Measurements from ENCODE around the gene CETP. TPM values are rescaled to one million over a fixed set of nuclear protein-coding genes. Genes with fewer than 3 reads are reported as not detected.
A peak's percentile ranks its signal among the peaks of the same experiment; 100 is the strongest.

CETP gene
- total and polyA plus RNA-seq, 2 of the 13 experiments (the other 11 are each of a cell fraction or from before 2014, with no cell fraction given): 0.31 to 9.8 TPM

GRCh38 chr16:56919099-56919800 is 42.5 kb upstream of the CETP start (continued):
- TF ChIP-seq, protein P1, sequence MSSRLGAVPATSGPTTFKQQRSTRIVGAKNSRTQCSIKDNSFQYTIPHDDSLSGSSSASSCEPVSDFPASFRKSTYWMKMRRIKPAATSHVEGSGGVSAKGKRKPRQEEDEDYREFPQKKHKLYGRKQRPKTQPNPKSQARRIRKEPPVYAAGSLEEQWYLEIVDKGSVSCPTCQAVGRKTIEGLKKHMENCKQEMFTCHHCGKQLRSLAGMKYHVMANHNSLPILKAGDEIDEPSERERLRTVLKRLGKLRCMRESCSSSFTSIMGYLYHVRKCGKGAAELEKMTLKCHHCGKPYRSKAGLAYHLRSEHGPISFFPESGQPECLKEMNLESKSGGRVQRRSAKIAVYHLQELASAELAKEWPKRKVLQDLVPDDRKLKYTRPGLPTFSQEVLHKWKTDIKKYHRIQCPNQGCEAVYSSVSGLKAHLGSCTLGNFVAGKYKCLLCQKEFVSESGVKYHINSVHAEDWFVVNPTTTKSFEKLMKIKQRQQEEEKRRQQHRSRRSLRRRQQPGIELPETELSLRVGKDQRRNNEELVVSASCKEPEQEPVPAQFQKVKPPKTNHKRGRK (CRISPR knock-in tag; IDR thresholded peaks at IDR 0.05): no peak; the same call in 1 of the 2 replicates
- no peak for TF ChIP-seq ZBTB44 (CRISPR knock-in tag; IDR thresholded peaks at IDR 0.05)
- peak; percentile 85 for TF ChIP-seq PHF21A (CRISPR knock-in tag; IDR thresholded peaks at IDR 0.05)
- TF ChIP-seq ZNF101 (CRISPR knock-in tag; IDR thresholded peaks at IDR 0.05; ENCODE audit: borderline replicate concordance, low read depth): no peak
- no peak for TF ChIP-seq ZNF782 (CRISPR knock-in tag; IDR thresholded peaks at IDR 0.05; ENCODE audit: borderline replicate concordance)
- TF ChIP-seq, protein P2, sequence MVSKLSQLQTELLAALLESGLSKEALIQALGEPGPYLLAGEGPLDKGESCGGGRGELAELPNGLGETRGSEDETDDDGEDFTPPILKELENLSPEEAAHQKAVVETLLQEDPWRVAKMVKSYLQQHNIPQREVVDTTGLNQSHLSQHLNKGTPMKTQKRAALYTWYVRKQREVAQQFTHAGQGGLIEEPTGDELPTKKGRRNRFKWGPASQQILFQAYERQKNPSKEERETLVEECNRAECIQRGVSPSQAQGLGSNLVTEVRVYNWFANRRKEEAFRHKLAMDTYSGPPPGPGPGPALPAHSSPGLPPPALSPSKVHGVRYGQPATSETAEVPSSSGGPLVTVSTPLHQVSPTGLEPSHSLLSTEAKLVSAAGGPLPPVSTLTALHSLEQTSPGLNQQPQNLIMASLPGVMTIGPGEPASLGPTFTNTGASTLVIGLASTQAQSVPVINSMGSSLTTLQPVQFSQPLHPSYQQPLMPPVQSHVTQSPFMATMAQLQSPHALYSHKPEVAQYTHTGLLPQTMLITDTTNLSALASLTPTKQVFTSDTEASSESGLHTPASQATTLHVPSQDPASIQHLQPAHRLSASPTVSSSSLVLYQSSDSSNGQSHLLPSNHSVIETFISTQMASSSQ (IDR thresholded peaks at IDR 0.05; ENCODE audit: low read depth): no peak
- TF ChIP-seq, protein P2 (CRISPR knock-in tag; IDR thresholded peaks at IDR 0.05; ENCODE audit: borderline replicate concordance): peak; percentile 60; the same call in 1 of the 2 replicates
- TF ChIP-seq, protein P3, sequence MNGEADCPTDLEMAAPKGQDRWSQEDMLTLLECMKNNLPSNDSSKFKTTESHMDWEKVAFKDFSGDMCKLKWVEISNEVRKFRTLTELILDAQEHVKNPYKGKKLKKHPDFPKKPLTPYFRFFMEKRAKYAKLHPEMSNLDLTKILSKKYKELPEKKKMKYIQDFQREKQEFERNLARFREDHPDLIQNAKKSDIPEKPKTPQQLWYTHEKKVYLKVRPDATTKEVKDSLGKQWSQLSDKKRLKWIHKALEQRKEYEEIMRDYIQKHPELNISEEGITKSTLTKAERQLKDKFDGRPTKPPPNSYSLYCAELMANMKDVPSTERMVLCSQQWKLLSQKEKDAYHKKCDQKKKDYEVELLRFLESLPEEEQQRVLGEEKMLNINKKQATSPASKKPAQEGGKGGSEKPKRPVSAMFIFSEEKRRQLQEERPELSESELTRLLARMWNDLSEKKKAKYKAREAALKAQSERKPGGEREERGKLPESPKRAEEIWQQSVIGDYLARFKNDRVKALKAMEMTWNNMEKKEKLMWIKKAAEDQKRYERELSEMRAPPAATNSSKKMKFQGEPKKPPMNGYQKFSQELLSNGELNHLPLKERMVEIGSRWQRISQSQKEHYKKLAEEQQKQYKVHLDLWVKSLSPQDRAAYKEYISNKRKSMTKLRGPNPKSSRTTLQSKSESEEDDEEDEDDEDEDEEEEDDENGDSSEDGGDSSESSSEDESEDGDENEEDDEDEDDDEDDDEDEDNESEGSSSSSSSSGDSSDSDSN (CRISPR knock-in tag; IDR thresholded peaks at IDR 0.05): peak; percentile 52; the same call in 1 of the 2 replicates
- TF ChIP-seq, protein P4, sequence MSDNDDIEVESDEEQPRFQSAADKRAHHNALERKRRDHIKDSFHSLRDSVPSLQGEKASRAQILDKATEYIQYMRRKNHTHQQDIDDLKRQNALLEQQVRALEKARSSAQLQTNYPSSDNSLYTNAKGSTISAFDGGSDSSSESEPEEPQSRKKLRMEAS (IDR thresholded peaks at IDR 0.05): peak; percentile 95
- TF ChIP-seq TBX3 (IDR thresholded peaks at IDR 0.05; ENCODE audit: borderline replicate concordance): 0 out of 2 replicates have a peak, but pooled peaks have one; percentile 62
- TF ChIP-seq SP5 (CRISPR knock-in tag; IDR thresholded peaks at IDR 0.05; ENCODE audit: borderline replicate concordance, low read depth): peak; percentile 81
- no peak for TF ChIP-seq RELA (CRISPR knock-in tag; IDR thresholded peaks at IDR 0.05)
- TF ChIP-seq, protein P5, sequence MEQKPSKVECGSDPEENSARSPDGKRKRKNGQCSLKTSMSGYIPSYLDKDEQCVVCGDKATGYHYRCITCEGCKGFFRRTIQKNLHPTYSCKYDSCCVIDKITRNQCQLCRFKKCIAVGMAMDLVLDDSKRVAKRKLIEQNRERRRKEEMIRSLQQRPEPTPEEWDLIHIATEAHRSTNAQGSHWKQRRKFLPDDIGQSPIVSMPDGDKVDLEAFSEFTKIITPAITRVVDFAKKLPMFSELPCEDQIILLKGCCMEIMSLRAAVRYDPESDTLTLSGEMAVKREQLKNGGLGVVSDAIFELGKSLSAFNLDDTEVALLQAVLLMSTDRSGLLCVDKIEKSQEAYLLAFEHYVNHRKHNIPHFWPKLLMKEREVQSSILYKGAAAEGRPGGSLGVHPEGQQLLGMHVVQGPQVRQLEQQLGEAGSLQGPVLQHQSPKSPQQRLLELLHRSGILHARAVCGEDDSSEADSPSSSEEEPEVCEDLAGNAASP (CRISPR knock-in tag; IDR thresholded peaks at IDR 0.05; ENCODE audit: borderline replicate concordance): peak; percentile 94
- peak; percentile 78 for TF ChIP-seq YEATS4 (CRISPR knock-in tag; IDR thresholded peaks at IDR 0.05; ENCODE audit: borderline replicate concordance)
- TF ChIP-seq ZSCAN12 (CRISPR knock-in tag; IDR thresholded peaks at IDR 0.05): no peak
- peak; percentile 92 for TF ChIP-seq ZNF350 (CRISPR knock-in tag; IDR thresholded peaks at IDR 0.05; ENCODE audit: borderline replicate concordance, low read depth)
- peak; percentile 87 for TF ChIP-seq CCDC6 (CRISPR knock-in tag; IDR thresholded peaks at IDR 0.05)
